ENCODE measurements around the gene ZNF487.

Gene ZNF487

DNA sequence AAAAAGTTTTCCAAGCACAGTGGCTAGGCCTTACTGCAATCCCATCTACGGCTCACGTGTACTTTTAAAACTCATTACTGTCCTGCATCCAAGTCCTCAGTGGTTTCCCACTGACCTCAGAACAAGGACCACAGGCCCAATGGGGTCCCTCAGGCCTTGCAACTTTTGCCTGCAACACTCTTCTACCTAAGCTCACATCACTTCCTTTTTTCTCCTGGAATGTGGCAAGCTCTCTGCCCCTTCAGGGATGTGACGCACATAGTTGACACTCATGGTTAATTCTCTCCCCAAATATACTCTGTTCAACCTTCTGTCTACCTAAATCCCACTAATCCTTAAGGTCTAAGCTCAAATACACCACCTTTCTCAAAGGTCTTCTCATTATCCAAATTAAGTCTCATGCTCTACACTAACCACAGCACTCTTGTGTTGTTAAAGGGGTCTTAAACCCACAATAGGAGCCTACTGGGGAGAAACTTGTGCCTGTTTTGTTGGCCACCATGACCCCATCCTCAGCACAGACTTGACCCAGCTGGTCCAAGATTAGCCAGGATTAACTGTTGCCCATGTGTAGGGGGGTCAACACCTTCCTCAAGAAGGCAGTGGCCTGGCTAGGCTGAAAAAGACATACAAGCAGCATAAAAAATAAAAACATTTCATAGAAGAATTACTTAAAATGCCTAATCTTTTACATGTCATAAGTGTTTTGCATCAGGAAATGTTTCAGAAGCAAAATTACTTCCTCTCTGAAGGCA, 43.1 kb upstream of the ZNF487 start:
- TF ChIP-seq, protein P1, sequence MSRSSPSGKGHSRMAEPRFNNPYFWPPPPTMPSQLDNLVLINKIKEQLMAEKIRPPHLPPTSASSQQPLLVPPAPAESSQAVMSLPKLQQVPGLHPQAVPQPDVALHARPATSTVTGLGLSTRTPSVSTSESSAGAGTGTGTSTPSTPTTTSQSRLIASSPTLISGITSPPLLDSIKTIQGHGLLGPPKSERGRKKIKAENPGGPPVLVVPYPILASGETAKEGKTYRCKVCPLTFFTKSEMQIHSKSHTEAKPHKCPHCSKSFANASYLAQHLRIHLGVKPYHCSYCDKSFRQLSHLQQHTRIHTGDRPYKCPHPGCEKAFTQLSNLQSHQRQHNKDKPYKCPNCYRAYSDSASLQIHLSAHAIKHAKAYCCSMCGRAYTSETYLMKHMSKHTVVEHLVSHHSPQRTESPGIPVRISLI (tag by site-specific recombination; IDR thresholded peaks at IDR 0.05), result no peak
- TF ChIP-seq FEZF1 (tag by site-specific recombination; IDR thresholded peaks at IDR 0.05) (no peak), KLF8 (tag by site-specific recombination; IDR thresholded peaks at IDR 0.05) (no peak)
- TF ChIP-seq, protein P2, sequence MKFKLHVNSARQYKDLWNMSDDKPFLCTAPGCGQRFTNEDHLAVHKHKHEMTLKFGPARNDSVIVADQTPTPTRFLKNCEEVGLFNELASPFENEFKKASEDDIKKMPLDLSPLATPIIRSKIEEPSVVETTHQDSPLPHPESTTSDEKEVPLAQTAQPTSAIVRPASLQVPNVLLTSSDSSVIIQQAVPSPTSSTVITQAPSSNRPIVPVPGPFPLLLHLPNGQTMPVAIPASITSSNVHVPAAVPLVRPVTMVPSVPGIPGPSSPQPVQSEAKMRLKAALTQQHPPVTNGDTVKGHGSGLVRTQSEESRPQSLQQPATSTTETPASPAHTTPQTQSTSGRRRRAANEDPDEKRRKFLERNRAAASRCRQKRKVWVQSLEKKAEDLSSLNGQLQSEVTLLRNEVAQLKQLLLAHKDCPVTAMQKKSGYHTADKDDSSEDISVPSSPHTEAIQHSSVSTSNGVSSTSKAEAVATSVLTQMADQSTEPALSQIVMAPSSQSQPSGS (tag by site-specific recombination; IDR thresholded peaks at IDR 0.05; ENCODE audit: low read depth), result no peak

DNA sequence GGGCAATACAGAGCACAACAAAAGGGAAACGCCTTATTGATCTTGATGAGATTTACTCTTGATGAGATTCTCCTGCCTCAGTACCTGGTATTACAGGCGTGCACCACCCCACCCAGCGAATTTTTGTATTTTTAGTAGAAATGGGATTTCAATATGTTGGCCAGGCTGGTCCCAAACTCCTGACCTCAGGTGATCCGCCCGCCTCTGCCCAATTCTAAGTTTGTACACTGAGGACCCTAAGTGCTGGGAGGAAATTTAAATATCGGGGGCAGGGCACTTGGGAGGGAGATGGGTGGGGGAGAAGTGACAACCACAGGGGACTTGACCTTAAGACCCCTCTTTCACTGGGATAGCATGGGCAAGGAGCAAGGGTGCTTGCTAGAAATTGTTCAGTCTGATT, 42.0 kb upstream of the ZNF487 start:
- H3K4me3 ChIP-seq (ENCODE audit: low read depth, low read length), result peak overlapping the region; percentile 58
- ChIA-PET POLR2A (interaction anchor here (1.4 to 2.5 kb wide), 2 partner anchors 13 to 14 kb away, joined by 3 to 29 read pairs; partner anchors contain the start of gene HNRNPF), CTCF (no interaction called here)
- no peaks in the 10 kb centered on the region; the same call in 1 of the 2 replicates for H3K4me1 ChIP-seq (ENCODE audit: control insufficient read depth, insufficient read depth, low read length)
- H3K27ac ChIP-seq (ENCODE audit: extremely low read depth, low read depth, low read length), result no peak overlapping the region
- H3K36me3 ChIP-seq (ENCODE audit: control insufficient read depth in 2 of 2, insufficient read depth in 1 of 2, low read length in 2 of 2), result peaks cover 30 to 74% of the 10 kb centered on the region in 2 experiments
- H3K9me3 ChIP-seq (ENCODE audit: control insufficient read depth, insufficient read depth, low read depth, low read length), result no peaks in the 10 kb centered on the region
- no peak for TF ChIP-seq ZNF501 (tag by site-specific recombination; IDR thresholded peaks at IDR 0.05)
- TF ChIP-seq, protein P3, sequence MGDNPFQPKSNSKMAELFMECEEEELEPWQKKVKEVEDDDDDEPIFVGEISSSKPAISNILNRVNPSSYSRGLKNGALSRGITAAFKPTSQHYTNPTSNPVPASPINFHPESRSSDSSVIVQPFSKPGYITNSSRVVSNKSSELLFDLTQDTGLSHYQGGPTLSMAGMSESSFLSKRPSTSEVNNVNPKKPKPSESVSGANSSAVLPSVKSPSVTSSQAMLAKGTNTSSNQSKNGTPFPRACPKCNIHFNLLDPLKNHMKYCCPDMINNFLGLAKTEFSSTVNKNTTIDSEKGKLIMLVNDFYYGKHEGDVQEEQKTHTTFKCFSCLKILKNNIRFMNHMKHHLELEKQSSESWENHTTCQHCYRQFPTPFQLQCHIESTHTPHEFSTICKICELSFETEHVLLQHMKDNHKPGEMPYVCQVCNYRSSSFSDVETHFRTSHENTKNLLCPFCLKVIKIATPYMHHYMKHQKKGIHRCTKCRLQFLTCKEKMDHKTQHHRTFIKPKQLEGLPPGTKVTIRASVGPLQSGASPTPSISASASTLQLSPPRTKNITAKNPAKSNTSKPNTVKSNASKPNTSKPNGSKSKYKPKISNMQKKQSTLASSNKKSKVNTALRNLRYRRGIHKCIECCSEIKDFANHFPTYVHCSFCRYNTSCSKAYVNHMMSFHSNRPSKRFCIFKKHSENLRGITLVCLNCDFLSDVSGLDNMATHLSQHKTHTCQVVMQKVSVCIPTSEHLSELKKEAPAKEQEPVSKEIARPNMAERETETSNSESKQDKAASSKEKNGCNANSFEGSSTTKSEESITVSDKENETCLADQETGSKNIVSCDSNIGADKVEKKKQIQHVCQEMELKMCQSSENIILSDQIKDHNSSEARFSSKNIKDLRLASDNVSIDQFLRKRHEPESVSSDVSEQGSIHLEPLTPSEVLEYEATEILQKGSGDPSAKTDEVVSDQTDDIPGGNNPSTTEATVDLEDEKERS (tag by site-specific recombination; IDR thresholded peaks at IDR 0.05), result no peak
- TF ChIP-seq, protein P4, sequence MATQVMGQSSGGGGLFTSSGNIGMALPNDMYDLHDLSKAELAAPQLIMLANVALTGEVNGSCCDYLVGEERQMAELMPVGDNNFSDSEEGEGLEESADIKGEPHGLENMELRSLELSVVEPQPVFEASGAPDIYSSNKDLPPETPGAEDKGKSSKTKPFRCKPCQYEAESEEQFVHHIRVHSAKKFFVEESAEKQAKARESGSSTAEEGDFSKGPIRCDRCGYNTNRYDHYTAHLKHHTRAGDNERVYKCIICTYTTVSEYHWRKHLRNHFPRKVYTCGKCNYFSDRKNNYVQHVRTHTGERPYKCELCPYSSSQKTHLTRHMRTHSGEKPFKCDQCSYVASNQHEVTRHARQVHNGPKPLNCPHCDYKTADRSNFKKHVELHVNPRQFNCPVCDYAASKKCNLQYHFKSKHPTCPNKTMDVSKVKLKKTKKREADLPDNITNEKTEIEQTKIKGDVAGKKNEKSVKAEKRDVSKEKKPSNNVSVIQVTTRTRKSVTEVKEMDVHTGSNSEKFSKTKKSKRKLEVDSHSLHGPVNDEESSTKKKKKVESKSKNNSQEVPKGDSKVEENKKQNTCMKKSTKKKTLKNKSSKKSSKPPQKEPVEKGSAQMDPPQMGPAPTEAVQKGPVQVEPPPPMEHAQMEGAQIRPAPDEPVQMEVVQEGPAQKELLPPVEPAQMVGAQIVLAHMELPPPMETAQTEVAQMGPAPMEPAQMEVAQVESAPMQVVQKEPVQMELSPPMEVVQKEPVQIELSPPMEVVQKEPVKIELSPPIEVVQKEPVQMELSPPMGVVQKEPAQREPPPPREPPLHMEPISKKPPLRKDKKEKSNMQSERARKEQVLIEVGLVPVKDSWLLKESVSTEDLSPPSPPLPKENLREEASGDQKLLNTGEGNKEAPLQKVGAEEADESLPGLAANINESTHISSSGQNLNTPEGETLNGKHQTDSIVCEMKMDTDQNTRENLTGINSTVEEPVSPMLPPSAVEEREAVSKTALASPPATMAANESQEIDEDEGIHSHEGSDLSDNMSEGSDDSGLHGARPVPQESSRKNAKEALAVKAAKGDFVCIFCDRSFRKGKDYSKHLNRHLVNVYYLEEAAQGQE (tag by site-specific recombination; IDR thresholded peaks at IDR 0.05), result no peak
- TF ChIP-seq ZBTB21 (tag by site-specific recombination; IDR thresholded peaks at IDR 0.05), result no peak
- no peak for TF ChIP-seq ZSCAN30 (tag by site-specific recombination; IDR thresholded peaks at IDR 0.05)
- no peak for TF ChIP-seq ZNF776 (tag by site-specific recombination; IDR thresholded peaks at IDR 0.05; ENCODE audit: borderline replicate concordance)

More for the DNA sequence above, 43.1 kb upstream of the ZNF487 start:
- Histone ChIP-seq H3K9me3 (ENCODE audit: control insufficient read depth, insufficient read depth, low read depth, low read length) (no peaks in the 10 kb centered on the region), H3K4me1 (ENCODE audit: control insufficient read depth, insufficient read depth, low read length) (no peaks in the 10 kb centered on the region; the same call in 1 of the 2 replicates), H3K4me3 (ENCODE audit: low read depth, low read length) (no peak overlapping the region), H3K36me3 (ENCODE audit: control insufficient read depth in 2 of 2, insufficient read depth in 1 of 2, low read length in 2 of 2) (peaks cover 34 to 77% of the 10 kb centered on the region in 2 experiments), H3K27ac (ENCODE audit: extremely low read depth, low read depth, low read length) (no peak overlapping the region)
- ChIA-PET POLR2A (interaction anchor here (1.4 kb wide), 1 partner anchor 15 kb away, joined by 3 read pairs; the partner anchor contains the start of gene HNRNPF), CTCF (interaction anchor here (0.6 to 0.7 kb wide), 2 partner anchors 66 to 319 kb away, joined by 3 read pairs; no protein-coding TSS in a partner anchor)

All from HEK293 (cell line).